ENCODE data around the gene ERMP1. TPM values are rescaled to one million over a fixed set of nuclear protein-coding genes. Genes with fewer than 3 reads are reported as not detected.
"Not testable (repeated sequence)": the region's sequence is repeated elsewhere in the genome, so short reads cannot be mapped to it uniquely, and the experiment has no call there.

ERMP1 gene, protein sequence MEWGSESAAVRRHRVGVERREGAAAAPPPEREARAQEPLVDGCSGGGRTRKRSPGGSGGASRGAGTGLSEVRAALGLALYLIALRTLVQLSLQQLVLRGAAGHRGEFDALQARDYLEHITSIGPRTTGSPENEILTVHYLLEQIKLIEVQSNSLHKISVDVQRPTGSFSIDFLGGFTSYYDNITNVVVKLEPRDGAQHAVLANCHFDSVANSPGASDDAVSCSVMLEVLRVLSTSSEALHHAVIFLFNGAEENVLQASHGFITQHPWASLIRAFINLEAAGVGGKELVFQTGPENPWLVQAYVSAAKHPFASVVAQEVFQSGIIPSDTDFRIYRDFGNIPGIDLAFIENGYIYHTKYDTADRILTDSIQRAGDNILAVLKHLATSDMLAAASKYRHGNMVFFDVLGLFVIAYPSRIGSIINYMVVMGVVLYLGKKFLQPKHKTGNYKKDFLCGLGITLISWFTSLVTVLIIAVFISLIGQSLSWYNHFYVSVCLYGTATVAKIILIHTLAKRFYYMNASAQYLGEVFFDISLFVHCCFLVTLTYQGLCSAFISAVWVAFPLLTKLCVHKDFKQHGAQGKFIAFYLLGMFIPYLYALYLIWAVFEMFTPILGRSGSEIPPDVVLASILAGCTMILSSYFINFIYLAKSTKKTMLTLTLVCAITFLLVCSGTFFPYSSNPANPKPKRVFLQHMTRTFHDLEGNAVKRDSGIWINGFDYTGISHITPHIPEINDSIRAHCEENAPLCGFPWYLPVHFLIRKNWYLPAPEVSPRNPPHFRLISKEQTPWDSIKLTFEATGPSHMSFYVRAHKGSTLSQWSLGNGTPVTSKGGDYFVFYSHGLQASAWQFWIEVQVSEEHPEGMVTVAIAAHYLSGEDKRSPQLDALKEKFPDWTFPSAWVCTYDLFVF
- total RNA-seq, result 10 to 100 TPM; 25.0 to 32.3 TPM

DNA sequence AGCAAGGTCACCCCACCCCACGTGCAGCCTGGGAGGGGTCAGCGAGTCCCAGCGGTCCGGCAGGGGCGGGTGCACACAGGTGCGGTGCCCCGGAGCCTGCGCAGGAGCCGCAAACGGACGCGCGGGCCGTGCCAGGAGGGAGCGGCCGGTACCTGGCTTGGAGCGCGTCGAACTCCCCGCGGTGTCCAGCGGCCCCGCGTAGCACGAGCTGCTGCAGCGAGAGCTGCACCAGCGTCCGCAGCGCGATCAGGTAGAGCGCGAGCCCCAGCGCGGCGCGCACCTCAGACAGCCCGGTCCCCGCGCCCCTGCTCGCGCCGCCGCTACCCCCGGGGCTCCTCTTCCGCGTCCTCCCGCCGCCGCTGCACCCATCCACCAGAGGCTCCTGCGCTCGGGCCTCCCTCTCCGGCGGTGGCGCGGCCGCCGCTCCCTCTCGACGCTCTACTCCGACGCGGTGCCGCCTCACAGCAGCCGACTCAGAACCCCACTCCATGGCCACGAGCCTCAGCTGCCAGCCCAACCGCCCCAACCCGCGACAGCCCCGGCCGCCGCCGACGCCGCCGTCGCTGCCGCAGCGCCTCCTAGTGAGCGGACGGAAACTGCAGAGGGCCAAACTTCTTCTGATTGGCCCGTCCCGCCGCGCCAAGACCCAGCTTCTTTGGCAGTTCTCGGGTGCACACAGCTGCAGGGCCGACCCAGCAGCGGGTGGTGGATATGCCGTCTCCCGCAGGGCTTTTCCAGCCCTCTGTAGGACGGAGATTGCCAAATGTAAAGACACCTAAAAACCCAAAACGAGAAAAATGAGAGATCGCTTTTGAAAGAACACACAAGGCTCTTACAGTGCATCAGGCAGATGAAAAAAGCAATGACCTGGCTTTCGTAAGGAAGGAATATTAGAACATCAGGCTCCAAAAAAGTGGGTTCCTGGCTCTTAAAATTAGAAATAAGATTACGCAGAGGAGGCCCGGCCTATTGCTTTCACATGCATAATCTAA, at the start of gene ERMP1:
ERMP1 (minus strand) TSS at position 580 of the 992 bp plus-strand sequence; CDS start at position 490, 90 bp downstream.
- Mint-ChIP-seq H3K36me3 (peaks cover 24% of the 10 kb centered on the region), H3K9me3 (ENCODE audit: low read depth) (no peaks in the 10 kb centered on the region), H3K4me1 (peaks cover 45% of the 10 kb centered on the region), H3K4me3 (peak within 1 kb of the TSS; percentile 94), H3K27me3 (no peaks in the 10 kb centered on the region), H3K27ac (peak within 1 kb of the TSS; percentile 92)
- CTCF ChIA-PET, result interaction anchor here (0.6 to 6.1 kb wide), 20 partner anchors 11 to 232 kb away, joined by 3 to 71 read pairs (median 5); no protein-coding TSS in a partner anchor
- ATAC-seq (peak; percentile 88), DNase-seq (peak; percentile 91)

DNA sequence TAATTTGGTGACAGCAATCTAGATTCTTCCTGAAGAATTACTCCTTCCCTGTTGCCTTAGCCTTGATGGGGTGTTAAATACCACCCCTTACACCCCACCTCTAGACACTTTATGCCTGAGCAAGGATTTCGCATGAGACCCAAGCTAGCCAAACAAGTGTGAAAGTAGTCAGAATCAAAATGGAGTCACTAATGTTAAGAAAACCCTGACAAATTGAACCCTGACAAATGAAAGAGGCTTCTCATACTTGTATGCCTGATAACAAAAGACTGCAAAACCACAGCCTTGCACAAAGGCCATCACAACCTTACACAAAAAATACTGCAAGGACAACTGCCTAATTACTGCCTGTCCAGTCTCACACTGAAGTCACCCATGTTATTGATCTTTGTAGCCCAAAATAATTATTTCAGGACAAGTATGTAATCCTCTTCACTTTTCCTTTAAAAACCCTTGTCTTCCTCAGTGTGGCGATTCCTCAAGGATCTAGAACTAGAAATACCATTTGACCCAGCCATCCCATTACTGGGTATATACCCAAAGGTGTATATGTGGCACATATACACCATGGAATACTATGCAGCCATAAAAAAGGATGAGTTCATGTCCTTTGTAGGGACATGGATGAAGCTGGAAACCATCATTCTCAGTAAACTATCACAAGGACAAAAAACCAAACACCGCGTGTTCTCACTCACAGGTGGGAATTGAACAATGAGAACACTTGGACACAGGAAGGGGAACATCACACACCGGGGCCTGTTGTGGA, 49.5 kb upstream of the ERMP1 start:
- H3K4me3 Mint-ChIP-seq; ATAC-seq; H3K9me3 Mint-ChIP-seq (ENCODE audit: low read depth); H3K36me3 Mint-ChIP-seq; H3K27ac Mint-ChIP-seq; CTCF ChIA-PET; DNase-seq; H3K27me3 Mint-ChIP-seq: not testable (repeated sequence)
- H3K4me1 Mint-ChIP-seq, result peaks cover 18% of the 10 kb centered on the region

GRCh38 chr9:5879419-5880181, 46.7 kb upstream of the ERMP1 start:
- Mint-ChIP-seq H3K27me3 (no peaks in the 10 kb centered on the region), H3K27ac (no peak overlapping the region), H3K36me3 (peaks cover 6% of the 10 kb centered on the region), H3K4me1 (peaks cover 24% of the 10 kb centered on the region), H3K9me3 (ENCODE audit: low read depth) (no peaks in the 10 kb centered on the region), H3K4me3 (no peak overlapping the region)
- CTCF ChIA-PET, result interaction anchor here (1.4 to 1.8 kb wide), 5 partner anchors 9 to 175 kb away, joined by 3 to 10 read pairs (median 5); partner anchors contain the start of gene ERMP1
- DNase-seq (no peak), ATAC-seq (peak; percentile 84)

GRCh38 chr9:5876711-5877110, 43.8 kb upstream of the ERMP1 start:
- Mint-ChIP-seq H3K4me1 (peaks cover 29% of the 10 kb centered on the region), H3K4me3 (no peak overlapping the region), H3K36me3 (peaks cover 3% of the 10 kb centered on the region), H3K27me3 (no peaks in the 10 kb centered on the region), H3K27ac (no peak overlapping the region), H3K9me3 (ENCODE audit: low read depth) (no peaks in the 10 kb centered on the region)
- CTCF ChIA-PET, result interaction anchor here (2.2 kb wide), 1 partner anchor 9 kb away, joined by 11 read pairs; no protein-coding TSS in a partner anchor
- no peak for ATAC-seq
- no peak for DNase-seq

GRCh38 chr9:5876026-5876425, 43.1 kb upstream of the ERMP1 start:
- Mint-ChIP-seq H3K9me3 (ENCODE audit: low read depth) (no peaks in the 10 kb centered on the region), H3K27me3 (no peaks in the 10 kb centered on the region), H3K36me3 (peaks cover 3% of the 10 kb centered on the region), H3K4me3 (no peak overlapping the region), H3K27ac (peak overlapping the region; percentile 20), H3K4me1 (peaks cover 29% of the 10 kb centered on the region)
- CTCF ChIA-PET, result interaction anchor here (0.5 to 2.2 kb wide), 3 partner anchors 10 to 225 kb away, joined by 3 to 11 read pairs (median 4); no protein-coding TSS in a partner anchor
- DNase-seq (no peak), ATAC-seq (no peak)

GRCh38 chr9:5874048-5874447, 41.1 kb upstream of the ERMP1 start:
- no peak for ATAC-seq
- H3K4me3 Mint-ChIP-seq, result no peak overlapping the region
- no peaks in the 10 kb centered on the region for H3K27me3 Mint-ChIP-seq
- peaks cover 3% of the 10 kb centered on the region for H3K36me3 Mint-ChIP-seq
- no peaks in the 10 kb centered on the region for H3K9me3 Mint-ChIP-seq (ENCODE audit: low read depth)
- CTCF ChIA-PET, result interaction anchor here (3.1 kb wide), 1 partner anchor 13 kb away, joined by 12 read pairs; no protein-coding TSS in a partner anchor
- no peak overlapping the region for H3K27ac Mint-ChIP-seq
- DNase-seq, result no peak
- peaks cover 30% of the 10 kb centered on the region for H3K4me1 Mint-ChIP-seq

- peaks cover 28% of the 10 kb centered on the region for H3K4me1 Mint-ChIP-seq
- H3K27ac Mint-ChIP-seq, result no peak overlapping the region
- ATAC-seq (no peak), DNase-seq (no peak)
- CTCF ChIA-PET, result interaction anchor here (3.1 kb wide), 1 partner anchor 13 kb away, joined by 12 read pairs; no protein-coding TSS in a partner anchor
- H3K27me3 Mint-ChIP-seq, result no peaks in the 10 kb centered on the region
- peaks cover 3% of the 10 kb centered on the region for H3K36me3 Mint-ChIP-seq
- no peaks in the 10 kb centered on the region for H3K9me3 Mint-ChIP-seq (ENCODE audit: low read depth)
- H3K4me3 Mint-ChIP-seq, result no peak overlapping the region
Measured at GRCh38 chr9:5873439-5873838, 40.5 kb upstream of the ERMP1 start.

DNA sequence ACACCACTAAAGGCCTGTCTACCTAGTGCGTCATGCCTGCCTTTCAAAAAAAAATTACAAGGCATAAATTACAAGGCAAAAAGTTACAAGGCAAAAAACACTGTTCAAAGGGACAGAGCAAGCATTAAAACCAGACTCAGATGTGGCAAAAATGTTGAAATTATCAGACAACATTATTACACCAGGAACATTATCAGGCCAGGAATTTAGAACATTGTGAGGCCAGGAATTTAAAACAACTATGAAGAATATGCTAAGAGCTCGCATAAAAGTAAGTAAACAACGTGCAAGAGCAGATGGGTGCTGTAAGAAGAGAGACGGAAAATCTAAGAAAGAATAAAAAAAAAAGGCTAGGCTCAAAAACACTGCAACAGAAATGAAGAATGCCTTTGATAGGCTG, 39.6 kb upstream of the ERMP1 start:
- Mint-ChIP-seq H3K36me3 (peaks cover 3% of the 10 kb centered on the region), H3K4me3 (no peak overlapping the region), H3K9me3 (ENCODE audit: low read depth) (no peaks in the 10 kb centered on the region), H3K4me1 (peaks cover 28% of the 10 kb centered on the region), H3K27me3 (no peaks in the 10 kb centered on the region), H3K27ac (no peak overlapping the region)
- DNase-seq (no peak), ATAC-seq (no peak)
- CTCF ChIA-PET, result interaction anchor here (3.1 kb wide), 1 partner anchor 14 kb away, joined by 12 read pairs; no protein-coding TSS in a partner anchor

DNA sequence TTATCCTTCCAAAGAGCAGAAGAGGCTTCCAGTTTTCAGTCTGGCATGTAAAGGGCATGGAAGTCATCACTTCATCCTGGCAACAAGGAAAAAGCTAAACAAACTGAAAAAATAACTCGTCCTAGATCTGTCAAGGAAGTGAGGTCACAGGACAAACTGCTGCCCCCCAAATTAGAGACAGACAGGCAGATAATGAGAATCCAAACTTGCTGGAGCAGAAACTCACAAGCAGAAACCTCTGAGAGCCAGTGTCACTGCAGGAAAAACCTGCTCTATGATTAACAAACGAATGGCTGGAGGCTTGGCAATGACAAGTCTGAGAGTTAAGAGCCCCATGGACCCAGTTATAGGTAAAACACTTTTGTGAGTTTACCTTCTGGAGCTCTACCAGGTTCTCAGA, 38.9 kb upstream of the ERMP1 start:
- Mint-ChIP-seq H3K27ac (no peak overlapping the region), H3K4me1 (peaks cover 28% of the 10 kb centered on the region), H3K9me3 (ENCODE audit: low read depth) (no peaks in the 10 kb centered on the region), H3K27me3 (no peaks in the 10 kb centered on the region), H3K36me3 (peaks cover 3% of the 10 kb centered on the region), H3K4me3 (no peak overlapping the region)
- CTCF ChIA-PET, result no interaction called here
- ATAC-seq (no peak), DNase-seq (no peak)

DNA sequence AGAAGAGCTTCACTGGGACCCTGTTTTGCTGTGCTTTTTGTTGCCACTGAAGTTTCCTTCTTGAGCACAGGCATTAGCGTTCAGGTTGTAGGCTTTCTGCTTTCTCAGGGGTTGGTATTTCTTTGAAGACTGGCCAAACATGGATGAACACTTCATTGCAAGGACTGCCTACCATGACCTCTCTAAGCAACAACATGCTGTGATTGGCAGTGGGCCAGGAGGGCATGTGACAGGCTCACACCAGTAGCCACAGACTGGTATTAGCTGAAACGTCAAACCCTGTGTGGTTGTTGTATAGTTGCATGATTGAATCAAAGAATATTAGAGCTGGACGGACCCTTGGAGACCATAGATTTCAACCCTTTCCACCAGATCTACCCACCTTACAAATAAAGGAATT, 37.8 kb upstream of the ERMP1 start:
- peaks cover 3% of the 10 kb centered on the region for H3K36me3 Mint-ChIP-seq
- CTCF ChIA-PET, result interaction anchor here (1.2 kb wide), 1 partner anchor 14 kb away, joined by 3 read pairs; no protein-coding TSS in a partner anchor
- no peak for DNase-seq
- no peak overlapping the region for H3K27ac Mint-ChIP-seq
- ATAC-seq, result no peak
- no peak overlapping the region for H3K4me3 Mint-ChIP-seq
- H3K4me1 Mint-ChIP-seq, result peaks cover 21% of the 10 kb centered on the region
- H3K27me3 Mint-ChIP-seq, result no peaks in the 10 kb centered on the region
- no peaks in the 10 kb centered on the region for H3K9me3 Mint-ChIP-seq (ENCODE audit: low read depth)

DNA sequence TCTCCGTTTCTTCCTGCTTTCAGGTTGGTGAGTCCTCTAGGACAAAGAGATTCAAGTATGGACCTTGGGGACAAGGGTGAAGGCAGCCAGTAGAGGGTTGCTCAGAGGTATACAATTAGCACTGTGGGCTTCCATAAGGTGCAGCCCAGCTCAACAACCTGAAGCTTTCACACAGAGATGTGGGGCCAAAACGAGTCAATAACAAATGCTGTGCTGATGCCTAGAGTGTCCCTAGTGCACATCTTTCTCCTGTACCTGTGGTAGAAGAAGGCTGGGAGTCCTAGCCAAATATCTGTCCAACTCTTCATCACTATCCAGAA, 37.1 kb upstream of the ERMP1 start:
- Mint-ChIP-seq H3K4me3 (no peak overlapping the region), H3K27me3 (no peaks in the 10 kb centered on the region), H3K4me1 (peaks cover 16% of the 10 kb centered on the region), H3K9me3 (ENCODE audit: low read depth) (no peaks in the 10 kb centered on the region), H3K36me3 (peaks cover 1% of the 10 kb centered on the region), H3K27ac (no peak overlapping the region)
- DNase-seq (no peak), ATAC-seq (no peak)
- CTCF ChIA-PET, result interaction anchor here (1.0 to 1.2 kb wide), 2 partner anchors 13 to 39 kb away, joined by 3 read pairs; no protein-coding TSS in a partner anchor

All from activated CD8-positive, alpha-beta memory T cell treated with anti-CD3 and anti-CD28 coated beads, Interleukin-2, amount 10 ng/mL, durations not matched to agents 7 days and 5 days (primary cell).